NCI-H187 (cell line): ENCODE data around the gene RAC3.

ENCODE experiments used
- DNase-seq, 2 experiments: peaks; one replicate each; lab custom pipeline; 2025; lab: John Stamatoyannopoulos, UW

Gene RAC3

DNA sequence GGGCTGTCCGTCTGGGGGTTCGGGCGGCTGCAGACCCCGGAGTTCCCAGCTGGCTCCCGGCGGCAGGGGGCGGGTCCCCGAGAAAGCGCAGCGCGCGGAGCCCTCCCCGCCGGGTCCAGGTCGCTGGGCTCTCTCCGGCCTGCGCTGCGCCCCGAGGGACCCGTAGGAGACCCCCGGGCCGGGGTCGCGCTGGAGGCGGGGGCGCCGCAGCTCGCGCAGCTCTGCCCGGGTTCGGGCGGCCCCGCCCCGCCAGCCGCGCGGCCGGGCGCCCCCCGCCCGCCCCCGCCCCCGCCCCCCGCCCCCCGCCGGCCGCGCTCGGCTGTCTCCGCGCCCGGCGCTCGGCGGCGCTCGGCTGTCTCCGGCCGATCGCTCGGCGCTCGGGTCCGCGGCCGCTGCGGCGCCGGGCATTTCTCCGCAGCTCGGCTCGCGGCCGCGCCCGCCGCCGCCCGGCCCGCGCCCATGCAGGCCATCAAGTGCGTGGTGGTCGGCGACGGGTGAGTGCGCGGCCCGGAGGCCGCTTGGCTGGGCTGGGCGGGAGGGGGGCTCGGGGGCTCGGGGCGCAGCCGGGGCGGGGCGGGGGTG lies at the start of gene RAC3:
Gene RAC3 (plus strand): TSS at position 376 of the 582 bp plus-strand sequence. CDS start 84 bp downstream, at position 460.
- peak in 1 of 2 experiments; percentile 42 for DNase-seq

DNA sequence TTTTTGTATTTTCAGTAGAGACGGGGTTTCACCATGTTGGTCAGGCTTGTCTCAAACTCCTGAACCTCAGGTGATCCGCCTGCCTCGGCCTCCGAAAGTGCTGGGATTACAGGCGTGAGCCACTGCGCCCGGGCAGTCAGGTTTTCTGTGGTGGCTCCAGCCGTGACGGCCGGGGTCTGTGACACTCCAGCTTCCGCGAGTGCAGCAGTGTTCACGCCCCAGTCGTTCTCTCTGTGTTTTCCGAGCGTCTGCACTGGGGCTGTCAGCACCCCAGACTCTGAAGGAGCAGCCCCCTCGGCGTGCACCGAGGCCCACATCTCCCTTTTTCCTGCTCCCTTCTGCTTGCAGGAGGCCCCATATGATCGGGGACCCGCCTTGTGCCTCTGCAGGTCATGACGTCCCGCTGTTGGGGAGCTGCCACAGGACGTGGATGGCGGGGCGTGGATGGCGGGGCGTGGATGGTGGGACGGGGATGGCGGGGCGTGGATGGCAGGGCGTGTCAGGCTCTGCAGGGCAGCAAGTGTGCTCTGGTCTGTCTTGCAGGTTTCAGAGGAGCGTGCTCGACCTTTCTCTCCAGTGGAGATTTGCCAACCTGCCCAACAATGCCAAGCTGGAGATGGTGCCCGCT lies 48.4 kb upstream of the RAC3 start:
- no peak for DNase-seq

DNA sequence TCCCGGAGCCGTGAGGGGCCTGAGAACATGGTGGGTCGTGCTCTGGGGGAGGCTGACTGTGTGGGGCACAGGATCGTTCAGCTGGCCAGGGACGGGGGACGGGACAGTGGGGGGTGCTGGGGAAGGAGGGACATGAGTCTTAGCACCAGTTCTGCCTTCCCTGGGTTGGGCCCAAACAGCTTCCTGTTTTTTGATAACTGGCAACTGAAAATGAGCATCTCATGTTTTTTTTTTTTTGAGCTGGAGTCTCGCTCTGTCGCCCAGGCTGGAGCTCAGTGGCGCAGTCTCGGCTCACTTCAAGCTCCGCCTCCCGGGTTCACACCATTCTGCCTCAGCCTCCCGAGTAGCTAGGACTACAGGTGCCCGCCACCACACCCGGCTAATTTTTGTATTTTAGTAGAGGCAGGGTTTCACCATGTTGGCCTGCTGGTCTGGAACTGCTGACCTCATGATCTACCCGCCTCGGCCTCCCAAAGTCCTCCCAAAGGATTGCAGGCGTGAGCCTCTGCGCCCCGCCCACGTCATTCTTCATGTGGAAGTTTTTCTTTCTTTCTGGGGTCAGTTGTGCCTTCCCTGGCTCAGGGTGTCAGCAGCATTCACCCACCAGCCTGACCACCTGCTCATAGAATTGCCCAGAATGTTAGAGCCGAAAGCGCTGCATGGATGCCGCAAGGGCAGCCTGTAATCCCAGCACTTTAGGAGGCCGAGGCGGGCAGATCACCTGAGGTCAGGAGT lies 47.7 kb upstream of the RAC3 start:
- DNase-seq: no peak

- no peak for DNase-seq
These were observed 46.6 kb upstream of the RAC3 start for GRCh38 chr17:81984773-81985410.

GRCh38 chr17:81986606-81987005 lies 44.9 kb upstream of the RAC3 start:
- no peak for DNase-seq

DNA sequence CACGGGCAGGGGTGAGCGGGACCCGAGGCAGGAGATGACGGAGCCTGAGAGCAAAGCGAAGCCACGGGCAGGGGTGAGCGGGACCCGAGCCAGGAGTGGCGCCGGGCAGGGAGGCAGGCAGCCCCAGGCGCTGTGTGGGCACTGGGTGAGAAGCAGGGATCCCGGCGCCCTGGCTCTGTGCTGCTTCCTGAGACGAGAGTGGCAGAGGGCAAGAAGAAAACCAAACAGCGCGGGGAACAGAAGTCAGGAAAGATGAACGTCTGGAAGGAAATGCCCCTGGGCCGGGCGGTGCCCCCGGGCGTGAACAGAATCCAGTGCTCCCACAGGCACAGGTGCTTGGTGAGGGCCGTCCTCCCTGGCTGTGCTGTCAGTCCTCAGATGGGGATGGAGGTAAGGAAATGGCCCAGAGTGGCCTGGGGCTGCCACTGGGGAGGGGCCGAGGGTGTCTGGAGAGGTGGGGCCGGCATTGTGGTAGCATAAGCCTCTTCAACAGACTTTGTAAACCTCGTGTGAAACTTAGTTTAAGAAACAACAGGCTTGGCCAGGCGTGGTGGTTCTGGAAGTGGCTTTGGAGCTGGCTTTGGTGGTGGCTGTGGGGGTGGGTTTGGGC lies 44.2 kb upstream of the RAC3 start:
- DNase-seq: no peak

DNA sequence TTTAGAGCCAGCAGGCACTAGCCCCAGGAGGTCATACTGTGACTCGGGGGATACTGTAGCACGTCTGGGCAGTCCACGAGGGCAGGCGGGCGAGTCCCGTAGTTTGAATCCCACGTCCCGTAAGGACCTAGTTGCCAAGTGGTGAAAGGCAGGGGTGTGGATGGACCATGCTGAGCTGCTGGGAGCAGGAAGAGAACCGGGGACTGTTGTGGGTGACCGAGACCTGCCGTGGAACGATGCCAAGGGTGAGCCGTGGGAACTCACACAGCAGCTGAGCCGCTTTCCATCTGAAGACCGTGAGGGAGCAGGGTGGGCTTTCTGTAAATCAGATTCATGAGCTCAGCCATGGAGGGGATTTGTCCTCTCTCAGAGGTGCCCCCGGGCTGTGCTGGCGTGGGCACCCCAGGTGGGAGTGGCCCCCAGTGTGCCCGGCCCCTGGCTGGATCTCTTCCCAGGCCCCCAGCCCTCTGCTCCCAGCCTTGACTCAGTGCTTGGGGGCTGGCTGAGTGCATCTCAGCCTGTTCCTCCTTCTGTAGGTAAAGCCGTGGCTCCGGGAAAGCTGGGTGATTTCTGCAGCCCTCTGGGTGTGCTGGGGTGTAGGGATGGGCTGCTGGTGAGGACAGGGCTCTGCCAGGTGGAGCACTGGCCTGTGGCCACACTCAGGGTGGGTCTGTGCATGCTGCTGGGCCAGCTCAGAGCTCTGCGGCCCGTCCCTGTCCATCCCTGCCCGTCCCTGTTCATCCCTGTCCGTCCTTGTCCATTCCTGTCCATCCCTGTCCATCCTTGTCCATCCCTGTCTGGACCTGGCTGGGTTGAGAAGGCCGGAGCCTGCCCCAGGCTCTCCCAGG lies 40.4 kb upstream of the RAC3 start:
- no peak for DNase-seq

DNA sequence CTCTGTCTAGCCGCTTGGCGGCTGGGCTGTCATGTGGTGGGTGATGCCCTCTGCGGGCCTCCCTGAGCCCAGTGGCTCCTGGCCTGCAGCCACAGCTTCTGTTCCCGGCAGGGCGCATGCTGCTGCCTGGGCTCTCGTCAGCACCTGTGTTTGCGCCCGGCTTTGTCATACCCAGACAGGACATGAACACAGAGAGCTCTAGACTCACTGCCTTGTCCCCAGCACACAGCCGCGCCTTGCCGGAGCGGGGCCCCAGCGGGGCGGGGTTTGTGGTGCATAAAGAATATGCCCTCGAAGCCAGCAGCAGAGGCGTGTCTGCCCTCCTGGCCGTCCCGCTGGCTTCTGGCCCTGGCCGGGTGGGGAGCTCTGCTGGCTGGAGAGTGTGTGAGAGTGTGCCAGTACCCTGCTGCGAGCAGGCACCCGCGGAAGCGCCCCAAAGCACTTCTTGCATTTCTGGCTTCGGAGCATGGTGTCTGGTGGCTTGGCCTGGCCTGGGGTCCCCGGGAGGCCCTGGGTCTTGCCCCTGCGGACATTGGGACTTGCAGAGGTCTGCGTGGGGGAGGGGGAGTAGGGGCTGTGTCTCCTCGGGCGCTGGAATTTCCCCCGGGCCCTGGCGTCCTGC lies 39.7 kb upstream of the RAC3 start:
- peak; percentile 21 to 30 for DNase-seq

DNA sequence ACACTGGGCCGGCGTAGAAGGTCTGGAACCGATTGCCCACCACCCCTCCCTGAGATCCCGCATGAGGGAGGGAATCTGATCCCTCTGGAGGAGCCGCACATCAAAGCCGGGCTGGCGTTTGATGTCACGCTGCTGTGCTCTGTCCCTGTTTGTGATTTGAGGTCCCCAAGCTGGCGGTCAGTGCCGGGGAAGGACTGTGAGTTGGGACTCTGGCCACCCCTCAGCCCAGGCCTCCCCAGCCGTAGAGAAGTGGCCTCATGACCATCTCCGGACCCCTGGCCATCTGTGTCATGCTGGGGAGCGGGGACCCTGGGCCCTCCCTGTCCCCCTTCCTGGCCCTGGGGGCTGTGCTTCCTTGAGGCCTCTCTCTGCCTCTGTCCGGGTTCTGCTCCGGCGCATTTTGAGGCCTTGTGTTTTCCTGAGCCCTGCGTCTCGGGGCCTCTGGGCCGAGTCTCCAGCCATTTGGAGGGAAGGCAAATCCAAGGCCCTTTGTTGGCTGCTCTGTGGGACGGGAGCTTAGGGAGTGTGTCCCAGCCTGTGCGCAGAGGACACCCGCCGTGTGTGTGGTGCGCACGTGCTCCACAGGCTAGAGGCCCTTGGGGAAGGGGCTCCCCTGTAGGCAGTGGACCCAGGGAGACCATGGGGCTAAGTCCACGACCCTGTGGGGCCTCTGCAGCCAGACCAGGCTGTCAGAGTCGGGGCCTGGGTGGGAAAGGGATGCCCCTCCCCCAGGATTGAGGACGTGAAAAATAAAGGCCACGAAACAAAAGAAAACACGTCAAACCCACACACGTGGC lies 39.0 kb upstream of the RAC3 start:
- no peak for DNase-seq

- DNase-seq: no peak
These were observed 37.5 kb upstream of the RAC3 start for GRCh38 chr17:81993729-81994592.

GRCh38 chr17:81994593-81995462 lies 36.6 kb upstream of the RAC3 start:
- DNase-seq: no peak

DNA sequence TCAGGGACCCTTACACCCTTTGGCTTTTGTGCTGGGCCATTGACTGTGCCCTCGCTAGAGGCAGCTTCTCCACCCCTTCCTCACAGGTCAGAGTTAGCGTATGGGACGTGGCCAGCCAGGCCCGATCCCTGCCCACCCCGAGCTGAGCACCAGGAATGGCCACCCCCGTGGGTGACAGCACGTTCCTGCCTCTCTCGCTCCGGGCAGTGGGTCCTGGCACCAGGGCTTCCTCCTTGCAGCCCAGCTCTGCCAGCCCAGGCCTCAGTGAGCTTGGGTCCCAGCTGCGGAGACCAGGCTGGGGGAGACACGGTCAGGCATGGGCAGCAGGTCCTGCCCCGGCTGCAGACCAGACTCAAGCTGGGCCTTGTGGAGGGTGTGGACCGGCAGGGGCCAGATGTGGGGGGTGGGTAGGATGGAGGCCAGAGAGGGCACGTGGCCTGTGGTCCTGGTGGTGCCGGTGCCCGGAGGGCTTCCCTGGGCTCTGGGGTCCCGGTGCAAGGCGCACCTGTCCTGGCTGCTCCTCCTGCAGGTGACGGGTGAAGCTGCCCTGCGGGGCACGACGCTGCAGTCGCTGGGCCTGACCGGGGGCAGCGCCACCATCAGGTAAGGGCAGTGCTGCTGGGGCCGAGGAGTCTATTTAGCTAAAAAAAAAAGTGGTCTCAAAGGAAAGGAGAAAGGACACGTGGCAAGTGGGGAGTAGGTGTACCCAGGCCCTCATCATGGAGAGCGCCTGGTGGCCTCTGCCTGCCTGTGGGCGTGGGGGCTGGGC lies 35.8 kb upstream of the RAC3 start:
- no peak for DNase-seq

GRCh38 chr17:81996232-81996756 lies 35.2 kb upstream of the RAC3 start:
- no peak for DNase-seq

GRCh38 chr17:81996757-81997441 lies 34.6 kb upstream of the RAC3 start:
- DNase-seq: no peak

GRCh38 chr17:81998212-81998611 lies 33.3 kb upstream of the RAC3 start:
- no peak for DNase-seq

DNA sequence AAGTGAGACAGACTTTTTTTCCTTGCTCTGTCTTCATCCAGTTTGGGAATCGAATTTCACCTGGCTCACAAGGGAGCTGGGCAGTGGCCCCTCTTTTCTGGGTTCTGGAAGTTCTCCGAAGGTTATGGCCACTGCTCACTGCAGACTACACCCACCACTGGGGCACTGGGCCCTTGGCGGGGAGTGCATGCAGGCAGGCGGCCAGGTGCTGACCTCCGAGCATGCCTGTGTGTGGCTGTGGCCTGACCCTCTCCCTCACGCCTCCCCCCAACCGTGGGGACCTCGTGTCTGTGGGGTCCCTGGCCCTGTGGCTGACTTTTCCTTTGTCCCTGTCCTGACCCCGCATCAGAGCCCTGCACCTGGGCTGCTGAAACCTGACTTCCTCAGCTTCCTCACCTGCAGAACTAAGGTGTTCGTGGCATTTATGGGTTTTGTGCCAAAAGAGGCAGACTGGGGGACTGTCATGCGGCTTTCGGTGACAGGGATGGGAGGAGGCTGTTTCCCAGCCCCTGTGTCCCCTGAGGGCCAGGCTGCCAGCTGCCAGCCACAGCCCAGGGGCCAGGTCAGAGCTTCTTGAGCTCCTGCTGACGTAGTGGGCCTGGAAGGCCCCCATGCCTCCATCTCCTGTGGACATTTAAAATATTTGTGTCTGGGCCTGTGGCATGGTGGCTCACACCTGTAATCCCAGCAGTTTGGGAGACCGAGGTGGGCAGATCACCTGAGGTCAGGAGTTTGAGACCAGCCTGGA lies 32.6 kb upstream of the RAC3 start:
- no peak for DNase-seq
